Neural progenitor cell (in vitro differentiated cells): ENCODE measurements around the gene LYZ.

Source experiments
- EZH2 ChIP-seq: fragments of 200-600 bp; sonication (generic); IDR thresholded peaks from 2 replicates; pipeline ENCODE4 v1.6.1; 2017; ENCODE audit warnings: antibody characterized with exemption, mild to moderate bottlenecking, moderate library complexity
- TF ChIP-seq, protein P1 (sequence below): fragments of 200-600 bp; sonication (generic); IDR thresholded peaks from 2 replicates; pipeline ENCODE4 v1.5.1; 2017; ENCODE audit warnings: antibody characterized with exemption, mild to moderate bottlenecking

DNA sequence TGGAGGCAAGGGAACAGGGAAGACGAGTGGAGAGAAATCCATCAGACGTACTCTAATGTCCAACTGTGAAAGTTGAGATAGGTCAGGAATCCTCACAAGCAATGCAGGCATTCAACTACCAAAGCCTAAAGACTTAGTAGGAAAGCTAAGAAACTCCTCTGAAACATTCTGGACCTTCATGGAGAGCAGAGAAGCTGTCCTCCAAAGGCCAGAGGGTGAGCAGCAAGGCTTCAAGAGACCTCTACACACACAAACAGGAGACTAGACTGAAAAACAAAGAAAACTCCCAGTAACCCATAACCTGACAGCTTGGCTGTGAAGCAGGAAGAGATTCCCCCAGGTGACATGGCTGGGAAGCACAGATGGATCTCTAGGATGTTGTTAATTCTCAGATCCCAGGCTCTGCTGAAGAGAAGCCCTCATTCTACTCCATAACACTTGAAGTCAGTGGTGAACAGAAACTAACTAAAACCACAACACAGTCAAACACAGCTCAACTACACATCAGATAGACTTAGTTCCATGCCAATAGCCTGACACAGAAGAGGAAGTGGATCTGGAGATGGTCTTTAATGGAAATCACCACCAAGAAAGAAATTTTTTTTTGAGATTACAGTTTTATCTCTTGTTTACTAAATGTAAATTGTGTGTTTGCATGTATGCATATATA is 23.2 kb upstream of the LYZ start:
- TF ChIP-seq, protein P1, sequence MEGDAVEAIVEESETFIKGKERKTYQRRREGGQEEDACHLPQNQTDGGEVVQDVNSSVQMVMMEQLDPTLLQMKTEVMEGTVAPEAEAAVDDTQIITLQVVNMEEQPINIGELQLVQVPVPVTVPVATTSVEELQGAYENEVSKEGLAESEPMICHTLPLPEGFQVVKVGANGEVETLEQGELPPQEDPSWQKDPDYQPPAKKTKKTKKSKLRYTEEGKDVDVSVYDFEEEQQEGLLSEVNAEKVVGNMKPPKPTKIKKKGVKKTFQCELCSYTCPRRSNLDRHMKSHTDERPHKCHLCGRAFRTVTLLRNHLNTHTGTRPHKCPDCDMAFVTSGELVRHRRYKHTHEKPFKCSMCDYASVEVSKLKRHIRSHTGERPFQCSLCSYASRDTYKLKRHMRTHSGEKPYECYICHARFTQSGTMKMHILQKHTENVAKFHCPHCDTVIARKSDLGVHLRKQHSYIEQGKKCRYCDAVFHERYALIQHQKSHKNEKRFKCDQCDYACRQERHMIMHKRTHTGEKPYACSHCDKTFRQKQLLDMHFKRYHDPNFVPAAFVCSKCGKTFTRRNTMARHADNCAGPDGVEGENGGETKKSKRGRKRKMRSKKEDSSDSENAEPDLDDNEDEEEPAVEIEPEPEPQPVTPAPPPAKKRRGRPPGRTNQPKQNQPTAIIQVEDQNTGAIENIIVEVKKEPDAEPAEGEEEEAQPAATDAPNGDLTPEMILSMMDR: no peak
- TF ChIP-seq EZH2: no peak
